ENCODE measurements around the gene PDPR.

- TF ChIP-seq MAZ (IDR thresholded peaks at IDR 0.05; ENCODE audit: borderline replicate concordance, low read depth, low read length) (no peak), RCOR1 (IDR thresholded peaks at IDR 0.05; ENCODE audit: insufficient replicate concordance, low read length) (no peak), CTCF (conservative IDR thresholded peaks at IDR 0.05; ENCODE audit: low read depth, low read length) (no peak), ELK1 (IDR thresholded peaks at IDR 0.05; ENCODE audit: borderline replicate concordance, low read depth, low read length) (no peak), FOS (IDR thresholded peaks at IDR 0.05; ENCODE audit: low read depth, low read length) (no peak), POLR2A (IDR thresholded peaks at IDR 0.05; ENCODE audit: low read depth, low read length) (no peak)
Observed at GRCh38 chr16:70151391-70151790, 37.3 kb downstream of the PDPR start.
